MM.1S (cell line): ENCODE data around the gene BCAR1.

Experiments
- EZH2 ChIP-seq: fragments of 300-600 bp; sonication (generic); optimal IDR thresholded peaks from 2 replicates; pipeline ENCODE3; 2017; ENCODE audit warnings: low read depth, mild to moderate bottlenecking, antibody characterized with exemption, low read length, mixed read lengths
- EZH2phosphoT487 ChIP-seq: fragments of 300-600 bp; sonication (generic); IDR thresholded peaks from 2 replicates; pipeline ENCODE4 v1.6.1; 2018; ENCODE audit warnings: antibody characterized with exemption, low read length
- TF ChIP-seq, protein P1 (sequence below): fragments of 300-600 bp; sonication (generic); IDR thresholded peaks from 2 replicates; pipeline ENCODE4 v1.5.1; 2016; ENCODE audit warnings: antibody characterized with exemption, low read length, mixed read lengths

DNA sequence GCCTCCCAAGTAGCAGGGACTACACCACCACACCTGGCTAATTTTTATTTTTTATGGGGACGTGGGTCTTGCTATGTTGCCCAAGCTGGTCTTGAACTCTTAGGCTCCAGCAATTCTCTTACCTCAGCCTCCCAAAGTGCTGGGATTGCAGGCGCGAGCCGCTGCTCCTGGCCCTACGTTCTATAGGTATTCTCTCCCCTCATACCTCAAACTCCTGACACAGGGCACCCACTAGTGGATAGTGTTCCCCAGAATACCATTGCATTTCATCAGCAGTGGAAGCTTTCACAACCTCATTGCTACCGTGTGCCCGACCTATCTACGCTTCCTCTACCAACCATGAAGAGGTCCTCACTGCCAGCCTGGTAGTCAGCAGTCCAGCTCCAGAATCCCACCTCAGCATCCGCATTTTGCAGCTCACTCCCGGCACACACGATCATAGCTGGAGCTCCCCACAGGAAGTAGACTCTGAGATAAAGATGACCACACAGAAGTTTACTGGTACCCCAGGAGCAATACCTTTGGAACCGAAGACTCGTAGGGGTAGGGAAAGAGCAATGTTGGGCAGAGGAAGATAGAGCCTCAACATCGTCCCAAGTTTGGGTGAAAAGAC is 53.8 kb downstream of the BCAR1 start:
- TF ChIP-seq, protein P1, sequence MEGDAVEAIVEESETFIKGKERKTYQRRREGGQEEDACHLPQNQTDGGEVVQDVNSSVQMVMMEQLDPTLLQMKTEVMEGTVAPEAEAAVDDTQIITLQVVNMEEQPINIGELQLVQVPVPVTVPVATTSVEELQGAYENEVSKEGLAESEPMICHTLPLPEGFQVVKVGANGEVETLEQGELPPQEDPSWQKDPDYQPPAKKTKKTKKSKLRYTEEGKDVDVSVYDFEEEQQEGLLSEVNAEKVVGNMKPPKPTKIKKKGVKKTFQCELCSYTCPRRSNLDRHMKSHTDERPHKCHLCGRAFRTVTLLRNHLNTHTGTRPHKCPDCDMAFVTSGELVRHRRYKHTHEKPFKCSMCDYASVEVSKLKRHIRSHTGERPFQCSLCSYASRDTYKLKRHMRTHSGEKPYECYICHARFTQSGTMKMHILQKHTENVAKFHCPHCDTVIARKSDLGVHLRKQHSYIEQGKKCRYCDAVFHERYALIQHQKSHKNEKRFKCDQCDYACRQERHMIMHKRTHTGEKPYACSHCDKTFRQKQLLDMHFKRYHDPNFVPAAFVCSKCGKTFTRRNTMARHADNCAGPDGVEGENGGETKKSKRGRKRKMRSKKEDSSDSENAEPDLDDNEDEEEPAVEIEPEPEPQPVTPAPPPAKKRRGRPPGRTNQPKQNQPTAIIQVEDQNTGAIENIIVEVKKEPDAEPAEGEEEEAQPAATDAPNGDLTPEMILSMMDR: no peak
- TF ChIP-seq EZH2 (no peak), EZH2phosphoT487 (no peak)
